Esophagus muscularis mucosa (tissue), 3 donors: ENCODE results near the gene BGLAP.

Experiments used
- CTCF ChIP-seq, 3 experiments: fragments of 200-600 bp in 2 of 3; fragments of 450-650 bp in 1 of 3; sonication (generic) in 2 of 3; IDR thresholded peaks; one replicate each; pipeline ENCODE4 v1.5.1; 2017 to 2019; ENCODE audit warnings: antibody characterized with exemption in 3 of 3, mild to moderate bottlenecking in 2 of 3, moderate library complexity in 1 of 3
- POLR2A ChIP-seq: fragments of 450-650 bp; IDR thresholded peaks from one replicate; pipeline ENCODE4 v1.6.1; 2017; ENCODE audit warnings: antibody characterized with exemption, moderate library complexity, mild to moderate bottlenecking, low read depth

- TF ChIP-seq CTCF (IDR thresholded peaks at IDR 0.05) (no peak), POLR2A (no peak)
Measured at GRCh38 chr1:156276532-156276931, 34.5 kb downstream of the BGLAP start.
